CD4-positive, alpha-beta T cell (primary cell): ENCODE data around the gene CACNA1G. TPM values are rescaled to one million over a fixed set of nuclear protein-coding genes. Genes with fewer than 3 reads are reported as not detected.

Source experiments
- ATAC-seq: fragments of 200-7000 bp; cut with Tn5 transposase; one replicate; pipeline ENCODE4 v1.10.0; 2022; ENCODE audit warnings: mild to moderate bottlenecking; ENCODE audit not compliant: poor library complexity
- CTCF ChIA-PET: fragments of 350-600 bp; sonication (Branson Sonifier 250); formaldehyde crosslinking; loops from one replicate; lab custom pipeline; 2021; ENCODE audit warnings: antibody characterized with exemption, inconsistent platforms; lab: Charles Lee
- POLR2A ChIA-PET: fragments of 350-600 bp; sonication (Branson Sonifier 250); formaldehyde crosslinking; loops from one replicate; lab custom pipeline; 2021; ENCODE audit warnings: antibody characterized with exemption, inconsistent platforms; lab: Charles Lee
- DNase-seq, 14 experiments: peaks; one replicate each; pipeline ENCODE4 v3.0.0-alpha.2; 2013 to 2020; ENCODE audit warnings: mixed read lengths in 2 of 14
- H3K27ac ChIP-seq, 2 donors: one replicate each; pipeline versions ENCODE4 v1.5.1 to v1.7.0; 2013; ENCODE audit warnings: low read length in 2 of 2, low read depth in 1 of 2, mild to moderate bottlenecking in 1 of 2
- H3K27me3 ChIP-seq, 2 experiments: 1 replicate in 1 of 2; 2 replicates in 1 of 2; pipeline versions ENCODE4 v1.6.1 to v1.7.0; 2013; ENCODE audit warnings: low read length in 2 of 2, control low read depth in 1 of 2, mild to moderate bottlenecking in 1 of 2, moderate library complexity in 1 of 2; ENCODE audit not compliant: insufficient read depth in 2 of 2, control insufficient read depth in 1 of 2
- H3K36me3 ChIP-seq: one replicate; pipeline ENCODE4 v1.6.1; 2013; ENCODE audit warnings: low read length, control low read depth; ENCODE audit not compliant: insufficient read depth
- H3K4me1 ChIP-seq: one replicate; pipeline ENCODE4 v1.6.1; 2013; ENCODE audit warnings: low read length, control low read depth; ENCODE audit not compliant: insufficient read depth
- H3K4me3 ChIP-seq: one replicate; pipeline ENCODE4 v1.5.1; 2013; ENCODE audit warnings: mild to moderate bottlenecking, low read length, moderate library complexity
- H3K9me3 ChIP-seq, 2 experiments: 1 replicate in 1 of 2; 2 replicates in 1 of 2; pipeline versions ENCODE4 v1.6.1 to v1.7.0; 2013; ENCODE audit warnings: low read length in 2 of 2, mild to moderate bottlenecking in 2 of 2, control low read depth in 1 of 2, moderate library complexity in 1 of 2; ENCODE audit not compliant: control insufficient read depth in 1 of 2, insufficient read depth in 1 of 2
- H3K27ac Mint-ChIP-seq: one replicate; pipeline ENCODE4 v1.8.0; 2020; ENCODE audit warnings: mixed read lengths
- H3K27me3 Mint-ChIP-seq: one replicate; pipeline ENCODE4 v1.8.0; 2021; ENCODE audit warnings: mixed read lengths
- H3K36me3 Mint-ChIP-seq: one replicate; pipeline ENCODE4 v1.8.0; 2021; ENCODE audit warnings: low read depth, mixed read lengths
- H3K4me1 Mint-ChIP-seq: one replicate; pipeline ENCODE4 v1.8.0; 2021; ENCODE audit warnings: low read depth, mixed read lengths
- H3K4me3 Mint-ChIP-seq: one replicate; pipeline ENCODE4 v1.8.0; 2020; ENCODE audit warnings: mild to moderate bottlenecking, mixed read lengths
- H3K9me3 Mint-ChIP-seq: one replicate; pipeline ENCODE4 v1.8.0; 2020; ENCODE audit warnings: mixed read lengths
- CTCF ChIP-seq: fragments of 200-600 bp; IDR thresholded peaks from one replicate; pipeline ENCODE4 v1.8.0; 2022; ENCODE audit warnings: antibody characterized with exemption, mild to moderate bottlenecking
- intact Hi-C, 2 experiments: fragments of 100-400 bp; cut with DNase I in 1 of 2; cut with micrococcal nuclease in 1 of 2; formaldehyde crosslinking; loops; one replicate each; pipeline versions ENCODE4 v1.15.1 to v1.9.0; 2023 to 2025; cut with DNase I, micrococcal nuclease
- total RNA-seq, 174 experiments: library from RNA in 2 of 174; stranded (reverse) in 2 of 174; gene quantifications; one replicate each; pipeline ENCODE4 v1.2.3 and lab custom pipeline; 2021 to 2026

The CACNA1G gene
- total RNA-seq, 2 experiments from 2014 or later = not detected

DNA sequence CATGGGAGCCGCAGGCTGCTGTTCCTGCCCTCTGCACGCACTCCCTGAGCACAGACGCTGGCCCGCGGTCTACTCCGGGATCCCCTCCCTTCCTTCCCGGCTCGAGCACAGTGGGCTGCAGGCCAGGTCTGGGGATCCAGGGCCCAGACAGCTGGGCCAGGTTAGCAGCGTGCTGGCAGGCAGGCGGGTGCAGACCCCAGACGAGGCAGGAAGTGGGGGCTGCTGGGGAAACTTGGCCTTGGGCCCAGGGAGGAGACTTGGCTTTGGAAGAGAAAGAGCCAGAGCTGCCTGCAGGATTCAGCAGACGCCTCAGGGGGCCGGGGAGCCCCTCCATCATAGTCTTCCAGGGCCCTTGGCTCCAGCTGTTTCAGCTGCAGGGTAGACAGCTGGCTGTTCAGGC, 44.0 kb downstream of the CACNA1G start:
- ChIA-PET POLR2A (no interaction called here), CTCF (no interaction called here)
- Histone ChIP-seq H3K4me3 (no peak overlapping the region), H3K36me3 (no peaks in the 10 kb centered on the region), H3K9me3 (no peaks in the 10 kb centered on the region), H3K27ac (no peak overlapping the region), H3K27me3 (peaks cover 3 to 7% of the 10 kb centered on the region in 2 experiments), H3K4me1 (no peaks in the 10 kb centered on the region)
- TF ChIP-seq CTCF = no peak
- Mint-ChIP-seq H3K27ac (no peak overlapping the region), H3K9me3 (no peaks in the 10 kb centered on the region), H3K4me1 (no peaks in the 10 kb centered on the region), H3K4me3 (no peak overlapping the region), H3K36me3 (no peaks in the 10 kb centered on the region), H3K27me3 (peaks cover 39% of the 10 kb centered on the region)
- intact Hi-C loops = no loop called here
- DNase-seq (no peak), ATAC-seq (no peak)

- H3K36me3 ChIP-seq = no peaks in the 10 kb centered on the region
- peaks cover 39% of the 10 kb centered on the region for H3K27me3 Mint-ChIP-seq
- peaks cover 0 to 3% of the 10 kb centered on the region in 2 experiments for H3K9me3 ChIP-seq
- intact Hi-C loops = no loop called here
- no peaks in the 10 kb centered on the region for H3K9me3 Mint-ChIP-seq
- no peak overlapping the region for H3K4me3 ChIP-seq
- no peak overlapping the region for H3K27ac Mint-ChIP-seq
- no peaks in the 10 kb centered on the region for H3K4me1 ChIP-seq
- POLR2A ChIA-PET = no interaction called here
- TF ChIP-seq CTCF = no peak
- CTCF ChIA-PET = no interaction called here
- DNase-seq (no peak), ATAC-seq (no peak)
- peaks cover 5 to 7% of the 10 kb centered on the region in 2 experiments for H3K27me3 ChIP-seq
- no peaks in the 10 kb centered on the region for H3K36me3 Mint-ChIP-seq
- no peaks in the 10 kb centered on the region for H3K4me1 Mint-ChIP-seq
- no peak overlapping the region for H3K4me3 Mint-ChIP-seq
- H3K27ac ChIP-seq = no peak overlapping the region
These were observed 44.9 kb downstream of the CACNA1G start for GRCh38 chr17:50605429-50605828.

DNA sequence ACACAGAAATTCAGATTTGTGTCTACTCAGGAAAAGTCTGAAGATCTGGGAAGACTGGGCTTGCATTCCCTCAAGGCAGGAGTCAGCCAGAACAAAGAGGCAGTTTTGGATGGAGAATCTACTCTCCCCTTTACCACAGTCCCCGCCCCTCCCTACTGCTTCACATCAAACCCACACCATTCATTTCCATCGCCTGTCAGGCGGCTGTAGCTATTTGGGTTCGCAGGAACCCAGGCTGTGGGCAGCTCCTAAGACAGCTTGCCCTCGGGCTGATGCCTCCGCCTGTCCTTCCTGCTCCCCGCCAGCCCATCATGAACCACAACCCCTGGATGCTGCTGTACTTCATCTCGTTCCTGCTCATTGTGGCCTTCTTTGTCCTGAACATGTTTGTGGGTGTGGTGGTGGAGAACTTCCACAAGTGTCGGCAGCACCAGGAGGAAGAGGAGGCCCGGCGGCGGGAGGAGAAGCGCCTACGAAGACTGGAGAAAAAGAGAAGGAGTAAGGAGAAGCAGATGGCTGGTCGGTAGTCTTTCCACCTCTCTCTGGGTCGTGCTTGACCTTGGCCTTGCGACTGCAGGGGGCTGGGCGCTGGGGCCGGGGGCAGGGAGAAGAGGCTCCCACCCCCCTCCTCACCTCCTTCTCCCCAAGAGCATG, 47.1 kb downstream of the CACNA1G start:
- no peak overlapping the region for H3K27ac ChIP-seq
- intact Hi-C loops = no loop called here
- Mint-ChIP-seq H3K9me3 (no peaks in the 10 kb centered on the region), H3K4me3 (no peak overlapping the region), H3K36me3 (no peaks in the 10 kb centered on the region), H3K27me3 (peaks cover 31% of the 10 kb centered on the region), H3K27ac (no peak overlapping the region), H3K4me1 (no peaks in the 10 kb centered on the region)
- H3K27me3 ChIP-seq = peaks cover 5 to 7% of the 10 kb centered on the region in 2 experiments
- no peak overlapping the region for H3K4me3 ChIP-seq
- ATAC-seq = no peak
- TF ChIP-seq CTCF = no peak
- peaks cover 0 to 3% of the 10 kb centered on the region in 2 experiments for H3K9me3 ChIP-seq
- ChIA-PET POLR2A (no interaction called here), CTCF (no interaction called here)
- H3K36me3 ChIP-seq = no peaks in the 10 kb centered on the region
- no peak for DNase-seq
- H3K4me1 ChIP-seq = no peaks in the 10 kb centered on the region
